Right cardiac atrium (tissue), 5 donors: ENCODE results near the gene TMEM208. TPM values are rescaled to one million over a fixed set of nuclear protein-coding genes. Genes with fewer than 3 reads are reported as not detected.

Experiments
- ATAC-seq, 2 donors: fragments of 200-7000 bp; cut with Tn5 transposase; one replicate each; pipeline versions ENCODE4 v1.8.0 to v1.9.1; 2020; ENCODE audit warnings: moderate library complexity in 2 of 2, mild to moderate bottlenecking in 1 of 2
- DNase-seq, 3 donors: peaks; one replicate each; pipeline ENCODE4 v3.0.0-alpha.2; 2020
- H3K27ac ChIP-seq: one replicate; pipeline ENCODE4 v1.5.1; 2013; ENCODE audit warnings: mild to moderate bottlenecking, low read length, control low read depth, moderate library complexity
- H3K27me3 ChIP-seq: one replicate; pipeline ENCODE4 v1.6.1; 2013; ENCODE audit not compliant: control insufficient read depth, insufficient read depth
- H3K4me1 ChIP-seq: one replicate; pipeline ENCODE4 v1.6.1; 2013; ENCODE audit warnings: low read length; ENCODE audit not compliant: control insufficient read depth, insufficient read depth
- H3K4me3 ChIP-seq: one replicate; pipeline ENCODE4 v1.5.1; 2013; ENCODE audit warnings: low read length, control low read depth
- H3K9me3 ChIP-seq: one replicate; pipeline ENCODE4 v1.6.1; 2013; ENCODE audit warnings: low read length; ENCODE audit not compliant: control insufficient read depth
- WGBS: extraction: QIAGEN DNeasy Blood & Tissue Kit; methylation state at CpG from one replicate; pipeline ENCODE4 v1.1.7; 2013; 5-methylcytosine and 5-hydroxymethylcytosine counted together
- intact Hi-C, 4 donors: fragments of 100-400 bp; cut with DNase I; formaldehyde crosslinking; loops; one replicate each; pipeline versions ENCODE4 v1.11.0 to v1.14.0; 2022 to 2023
- polyA plus RNA-seq: library from polyadenylated mRNA; stranded (reverse); fragments of 200-250 nt; gene quantifications from one replicate; pipeline ENCODE4 v1.2.3, GENCODE V29; 2013
- total RNA-seq, 4 donors: library from RNA; stranded (reverse); fragmentation: NEBNext Ultra II Directional; extraction: Animal tissue kit (Norgen Biotek cat#: 25700); gene quantifications; one replicate each; pipeline ENCODE4 v1.2.1, GENCODE V29; 2021
- donor health status: healthy with polysubstance abuse.
- donor health status: DM: no; HTN: yes; CAD: no.
- donor health status: DM: no; HTN: no; CAD: no.
- donor health status: DM: no; HTN: yes; CAD: no; lungs with severe emphysema.
- donor health status: DM: yes; HTN: yes; CAD: no.

Gene TMEM208
- total and polyA plus RNA-seq, 5 donors, result 15.4 to 43.5 (median 17.2) TPM

DNA sequence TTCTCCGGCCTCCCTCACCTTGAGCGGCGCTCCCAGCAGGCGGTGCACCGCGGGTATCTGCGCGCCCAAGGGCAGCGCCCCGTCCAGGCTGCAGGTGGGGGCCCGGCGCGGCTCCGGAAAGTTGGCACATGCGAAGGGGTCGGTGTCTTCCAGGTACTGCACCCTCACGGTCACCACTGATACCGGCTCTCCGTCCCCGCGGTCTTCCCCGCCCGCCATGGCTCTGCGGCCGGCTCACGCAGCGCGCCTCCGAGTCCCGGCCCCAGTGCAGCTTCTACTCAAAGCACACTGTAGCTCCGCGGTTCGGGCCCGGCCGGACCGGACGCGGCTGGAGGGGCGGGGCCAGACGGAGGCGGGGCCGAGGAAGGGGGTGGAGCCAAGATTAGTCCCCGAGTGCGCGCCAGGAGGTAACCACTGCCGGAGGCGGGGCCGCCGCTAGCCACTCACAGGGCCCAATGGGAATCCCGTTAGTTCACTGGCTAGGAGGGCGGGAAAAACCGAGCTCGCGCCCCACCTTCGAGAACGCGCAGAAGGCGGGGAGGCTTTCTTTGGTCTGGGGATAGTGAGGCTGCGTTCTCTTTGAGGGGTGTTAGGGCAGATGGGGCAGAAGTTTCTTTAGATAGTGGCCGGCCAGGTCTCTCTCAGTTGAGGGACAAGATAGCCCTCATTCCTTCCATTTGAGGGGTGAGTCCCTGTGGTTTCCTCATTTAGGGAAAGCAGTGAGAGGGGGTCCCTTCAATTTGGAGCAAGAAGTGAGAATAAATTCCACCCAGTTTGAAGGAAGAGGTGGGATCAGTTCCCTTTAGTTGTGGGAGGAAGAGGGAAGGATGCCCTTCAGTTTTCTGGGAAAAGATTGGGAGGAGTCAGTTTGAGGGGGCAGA is 20.5 kb downstream of the TMEM208 start, which contains the start of gene FHOD1:
Gene FHOD1 (minus strand): TSS at position 290 of the 881 bp plus-strand sequence. CDS start 71 bp downstream, at position 219.
- peaks cover 18% of the 10 kb centered on the region for H3K4me1 ChIP-seq
- intact Hi-C loops, result no loop called here
- ATAC-seq, result peak; percentile 87 to 89

DNA sequence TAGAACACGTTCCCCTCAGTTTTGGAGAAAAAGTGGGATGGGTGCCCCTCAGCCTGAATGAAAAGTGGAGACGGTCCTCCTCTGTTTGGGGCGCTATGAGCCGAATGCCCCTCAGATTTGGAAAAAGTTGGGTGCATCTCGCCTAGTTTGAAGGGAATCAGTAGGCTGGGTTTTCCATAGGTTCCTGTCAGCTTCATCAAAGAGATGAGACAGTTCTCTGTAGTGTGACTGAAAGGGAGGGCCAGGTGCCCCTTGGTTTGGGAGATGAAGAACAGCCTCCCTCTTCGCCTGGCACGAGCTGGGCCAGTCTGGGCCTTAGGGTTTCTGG is 21.1 kb downstream of the TMEM208 start:
- Histone ChIP-seq H3K4me1 (peaks cover 16% of the 10 kb centered on the region), H3K9me3 (no peaks in the 10 kb centered on the region), H3K27ac (no peak overlapping the region), H3K27me3 (no peaks in the 10 kb centered on the region), H3K4me3 (peak overlapping the region; percentile 58)
- intact Hi-C loops, result no loop called here
- WGBS, result 5% methylated on average over 7 of the region's 7 CpGs
- ATAC-seq (no peak), DNase-seq (no peak)

More for the DNA sequence above, 20.5 kb downstream of the TMEM208 start, which contains the start of gene FHOD1:
- Histone ChIP-seq H3K4me3 (peak within 1 kb of the TSS; percentile 58), H3K9me3 (no peaks in the 10 kb centered on the region), H3K27ac (peak within 1 kb of the TSS; percentile 93), H3K27me3 (no peaks in the 10 kb centered on the region)
- under 1% methylated on average over 60 of the region's 60 CpGs for WGBS
- DNase-seq, result peak; percentile 98 to 100 (median 99)

DNA sequence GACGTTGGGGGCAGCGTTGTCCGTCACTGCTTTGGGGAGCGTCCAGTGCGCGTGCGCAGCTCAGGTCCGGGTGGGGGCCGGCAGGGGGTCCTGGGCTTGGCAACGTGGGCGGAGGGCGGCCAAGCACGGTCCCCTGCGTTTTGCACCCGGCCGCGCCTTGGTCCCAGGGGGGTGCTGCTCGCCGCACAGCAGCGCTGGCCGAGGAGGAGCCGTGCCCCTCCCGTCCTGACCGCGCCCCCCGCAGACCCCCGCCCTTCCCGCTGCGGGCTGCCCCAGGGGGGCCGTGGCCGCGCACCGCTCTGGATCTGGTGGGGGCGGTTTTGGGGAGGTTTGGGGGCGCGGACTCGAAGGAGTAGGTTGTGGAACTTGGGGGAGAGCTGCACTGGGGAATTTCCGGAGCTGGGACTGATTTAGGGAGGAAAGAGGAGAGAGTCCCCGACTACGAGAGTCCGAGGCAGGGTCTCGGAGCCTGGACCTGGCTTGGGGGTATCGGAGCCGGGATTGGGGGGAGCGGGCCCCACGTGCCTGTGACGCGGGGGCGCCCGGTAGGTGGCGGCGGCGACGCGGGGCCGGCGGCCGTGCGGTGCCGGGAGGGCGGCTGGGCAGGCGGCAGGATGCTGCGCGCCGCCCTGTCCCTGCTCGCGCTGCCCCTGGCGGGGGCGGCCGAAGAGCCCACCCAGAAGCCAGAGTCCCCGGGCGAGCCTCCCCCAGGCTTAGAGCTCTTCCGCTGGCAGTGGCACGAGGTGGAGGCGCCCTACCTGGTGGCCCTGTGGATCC is 21.7 kb downstream of the TMEM208 start, which contains the start of gene SLC9A5:
Gene SLC9A5 (plus strand): TSS at position 579 of the 777 bp plus-strand sequence. CDS start 36 bp downstream, at position 615.
- ATAC-seq, result no peak
- no peaks in the 10 kb centered on the region for H3K9me3 ChIP-seq
- H3K27ac ChIP-seq, result no peak within 1 kb of the TSS
- WGBS, result 1% methylated on average over 75 of the region's 75 CpGs
- intact Hi-C loops, result no loop called here
- no peaks in the 10 kb centered on the region for H3K27me3 ChIP-seq
- peak within 1 kb of the TSS; percentile 58 for H3K4me3 ChIP-seq
- peak; percentile 59 to 83 (median 79) for DNase-seq
- peaks cover 12% of the 10 kb centered on the region for H3K4me1 ChIP-seq

DNA sequence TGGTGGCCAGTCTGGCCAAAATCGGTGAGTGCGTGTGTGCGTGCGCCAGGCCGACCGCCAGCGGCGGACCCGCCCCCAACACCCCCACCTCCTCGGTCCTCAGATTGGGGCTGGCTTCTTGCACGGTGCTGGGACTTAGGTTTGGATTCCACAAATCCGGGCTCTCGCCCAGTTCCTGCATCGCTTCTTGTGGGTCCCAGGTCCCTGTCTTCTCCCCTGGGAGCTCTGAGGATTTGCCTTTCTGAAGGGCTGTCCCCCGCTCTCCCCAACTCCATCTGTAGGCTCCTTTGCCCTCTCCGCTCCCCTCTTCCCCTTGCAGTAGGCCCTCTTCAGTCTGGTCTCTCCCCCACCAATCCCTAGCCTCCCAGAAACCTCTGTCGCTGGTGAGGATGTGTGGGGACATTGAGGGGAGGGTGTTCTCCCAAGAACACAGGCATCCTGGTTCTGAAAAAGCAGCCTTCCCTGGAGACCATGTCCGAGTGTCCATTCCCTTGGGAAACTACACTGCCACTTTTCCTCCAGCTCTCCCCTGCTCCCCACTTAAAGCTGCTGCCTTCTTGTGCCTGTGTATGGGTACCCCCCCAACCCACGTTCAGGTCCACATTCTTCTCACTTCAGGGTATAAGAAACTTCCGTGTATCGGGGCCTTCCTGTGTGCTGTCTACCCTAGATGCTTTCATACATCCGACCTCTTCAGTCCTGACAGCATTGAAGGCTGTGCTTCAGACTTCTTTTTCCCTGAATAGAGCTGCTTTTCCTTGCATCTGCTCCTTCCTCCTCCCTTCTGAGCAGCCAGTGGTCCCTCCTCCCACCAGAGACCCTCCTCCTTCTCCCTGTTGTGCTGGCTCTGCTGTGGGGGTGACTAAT is 22.5 kb downstream of the TMEM208 start:
- peaks cover 6% of the 10 kb centered on the region for H3K4me1 ChIP-seq
- no peak overlapping the region for H3K27ac ChIP-seq
- intact Hi-C loops, result loop anchor here in 1 of 4 donors (10.0 kb wide), 1 partner anchor 145 kb away; the partner anchor contains the start of gene TPPP3
- H3K9me3 ChIP-seq, result no peaks in the 10 kb centered on the region
- no peaks in the 10 kb centered on the region for H3K27me3 ChIP-seq
- ATAC-seq (no peak), DNase-seq (peak; percentile 0 to 64 (median 63))
- H3K4me3 ChIP-seq, result peak overlapping the region; percentile 58
- WGBS, result 19% methylated on average over 22 of the region's 22 CpGs

DNA sequence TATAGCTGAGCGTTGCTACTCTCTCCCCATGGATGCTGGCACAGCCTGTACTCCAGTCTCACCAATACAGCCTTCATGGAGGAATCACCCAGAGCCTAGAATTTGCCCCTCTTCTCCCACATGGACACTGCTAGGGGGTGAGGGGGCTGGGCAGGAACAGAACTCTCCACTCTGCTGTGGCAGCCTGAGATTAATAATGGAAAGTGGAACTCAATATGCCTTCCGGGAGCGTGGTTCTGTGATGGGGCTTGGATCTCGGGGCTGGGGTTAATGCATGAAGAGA is 23.1 kb downstream of the TMEM208 start:
- intact Hi-C loops, result loop anchor here in 1 of 4 donors (10.0 kb wide), 1 partner anchor 145 kb away; the partner anchor contains the start of gene TPPP3
- Histone ChIP-seq H3K9me3 (no peaks in the 10 kb centered on the region), H3K27ac (no peak overlapping the region), H3K27me3 (no peaks in the 10 kb centered on the region), H3K4me1 (peaks cover 2% of the 10 kb centered on the region), H3K4me3 (no peak overlapping the region)
- WGBS, result 76% methylated on average over 4 of the region's 4 CpGs
- ATAC-seq (no peak), DNase-seq (peak in 1 of 3 donors; percentile 5)

DNA sequence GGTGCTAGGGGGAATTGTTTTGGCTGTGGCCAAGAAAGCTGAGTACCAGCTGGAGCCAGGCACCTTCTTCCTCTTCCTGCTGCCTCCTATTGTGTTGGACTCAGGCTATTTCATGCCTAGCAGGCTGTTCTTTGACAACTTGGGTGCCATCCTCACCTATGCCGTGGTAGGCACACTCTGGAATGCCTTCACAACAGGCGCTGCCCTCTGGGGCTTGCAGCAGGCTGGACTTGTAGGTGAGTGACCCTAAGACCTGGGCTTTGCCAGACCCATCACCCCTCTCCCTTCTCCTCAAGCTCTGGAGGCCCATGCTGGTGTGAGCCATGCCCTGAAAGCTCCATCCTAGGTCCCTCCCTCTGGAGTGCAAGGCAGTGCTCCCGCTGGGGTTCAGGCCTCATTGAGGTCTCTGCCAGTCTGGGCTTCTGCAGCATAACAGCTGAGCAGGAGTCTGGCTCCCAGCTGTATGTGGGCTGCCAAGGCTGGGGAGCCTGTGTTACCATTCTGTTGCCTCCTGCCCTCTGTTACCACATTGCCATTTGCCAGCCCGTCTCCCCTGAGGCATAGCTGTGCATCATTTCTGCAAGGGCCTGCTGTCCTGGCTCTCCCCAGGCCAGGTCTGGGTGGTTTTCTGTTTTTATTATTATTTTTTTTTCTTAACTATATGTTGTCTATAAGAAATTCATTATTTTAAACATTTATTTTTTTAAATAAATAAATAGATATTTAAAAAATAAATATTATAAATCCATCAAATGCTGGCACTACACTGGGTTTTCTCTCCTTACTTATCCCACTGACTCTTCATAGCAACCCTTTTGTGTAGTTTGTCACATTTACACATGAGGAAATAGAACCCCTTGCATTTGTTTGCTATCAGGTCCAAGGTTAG is 25.9 kb downstream of the TMEM208 start:
- no peaks in the 10 kb centered on the region for H3K9me3 ChIP-seq
- no peak for ATAC-seq
- H3K27ac ChIP-seq, result no peak overlapping the region
- peak in 1 of 3 donors; percentile 20 for DNase-seq
- H3K27me3 ChIP-seq, result no peaks in the 10 kb centered on the region
- H3K4me3 ChIP-seq, result no peak overlapping the region
- WGBS, result 88% methylated on average over 4 of the region's 4 CpGs
- no peaks in the 10 kb centered on the region for H3K4me1 ChIP-seq
- intact Hi-C loops, result loop anchor here in 1 of 4 donors (10.0 kb wide), 1 partner anchor 142 kb away; the partner anchor contains the start of gene TPPP3

DNA sequence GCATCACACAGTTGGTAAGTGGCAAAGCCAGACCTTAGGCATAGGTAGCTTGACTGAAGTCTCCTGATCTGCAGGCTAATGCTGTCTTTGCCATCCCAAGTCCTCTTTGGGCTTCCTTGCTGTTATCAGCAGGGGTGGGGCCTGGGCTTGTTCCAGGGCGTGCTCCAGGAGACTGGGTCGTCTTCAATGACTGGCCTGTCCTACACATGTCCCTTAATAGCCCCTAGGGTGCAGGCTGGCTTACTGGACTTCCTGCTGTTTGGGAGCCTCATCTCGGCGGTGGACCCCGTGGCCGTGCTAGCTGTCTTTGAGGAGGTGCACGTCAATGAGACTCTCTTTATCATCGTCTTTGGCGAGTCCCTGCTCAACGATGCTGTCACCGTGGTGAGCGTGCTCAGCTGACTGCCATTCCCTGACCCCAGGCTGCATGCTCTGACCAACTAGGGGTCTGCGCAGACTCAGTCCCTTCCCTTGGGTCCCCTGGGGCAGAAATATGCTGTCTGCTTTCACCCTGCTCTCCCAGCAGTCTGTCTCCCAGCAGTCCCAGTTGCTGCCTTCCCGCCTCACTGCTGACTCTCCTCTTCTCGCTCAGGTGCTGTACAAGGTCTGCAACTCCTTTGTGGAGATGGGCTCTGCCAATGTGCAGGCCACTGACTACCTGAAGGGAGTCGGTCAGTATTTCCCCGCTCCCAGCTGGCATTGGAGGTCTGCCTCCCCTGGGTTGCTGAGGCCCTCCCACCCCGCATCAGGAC is 28.0 kb downstream of the TMEM208 start:
- no peak for ATAC-seq
- Histone ChIP-seq H3K4me3 (no peak overlapping the region), H3K27me3 (no peaks in the 10 kb centered on the region), H3K9me3 (no peaks in the 10 kb centered on the region), H3K4me1 (no peaks in the 10 kb centered on the region), H3K27ac (no peak overlapping the region)
- DNase-seq, result peak in 1 of 3 donors; percentile 9
- 79% methylated on average over 18 of the region's 18 CpGs for WGBS
- intact Hi-C loops, result loop anchor here in 1 of 4 donors (10.0 kb wide), 1 partner anchor 140 kb away; the partner anchor contains the start of gene TPPP3

DNA sequence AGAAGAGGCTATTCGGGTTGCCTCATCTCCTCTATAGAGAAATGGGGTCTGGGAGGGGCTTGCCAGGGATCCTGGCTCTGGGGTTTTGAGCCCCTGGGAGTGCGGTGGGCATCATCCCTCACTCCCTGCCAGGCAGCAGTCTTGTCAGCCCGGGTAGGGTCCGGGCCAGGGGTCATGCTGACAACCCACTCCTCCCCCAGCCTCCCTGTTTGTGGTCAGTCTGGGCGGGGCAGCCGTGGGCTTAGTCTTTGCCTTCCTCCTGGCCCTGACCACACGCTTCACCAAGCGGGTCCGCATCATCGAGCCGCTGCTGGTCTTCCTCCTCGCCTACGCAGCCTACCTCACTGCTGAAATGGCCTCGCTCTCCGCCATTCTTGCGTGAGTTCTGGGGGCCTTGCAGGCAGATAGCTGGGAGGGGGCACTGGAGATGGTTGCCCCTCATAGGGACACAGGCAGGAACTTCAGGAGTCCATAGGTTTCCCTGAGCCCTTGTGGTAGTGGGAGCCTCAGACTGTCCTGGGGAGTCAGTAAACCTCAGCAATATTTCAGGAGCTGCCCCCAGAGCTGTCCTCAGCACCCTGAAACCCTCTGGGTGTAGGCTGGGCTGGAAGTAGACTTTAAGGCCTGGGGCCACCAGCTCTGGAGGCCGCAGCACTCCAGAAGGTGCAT is 28.8 kb downstream of the TMEM208 start:
- Histone ChIP-seq H3K4me1 (no peaks in the 10 kb centered on the region), H3K4me3 (no peak overlapping the region), H3K27me3 (no peaks in the 10 kb centered on the region), H3K9me3 (no peaks in the 10 kb centered on the region), H3K27ac (no peak overlapping the region)
- intact Hi-C loops, result loop anchor here in 1 of 4 donors (10.0 kb wide), 1 partner anchor 139 kb away; the partner anchor contains the start of gene TPPP3
- WGBS, result 92% methylated on average over 17 of the region's 17 CpGs
- ATAC-seq (no peak), DNase-seq (peak in 1 of 3 donors; percentile 4)
